NCI-H128 (cell line): ENCODE results near the gene CELA3A.
"Not testable (repeated sequence)": the region's sequence is repeated elsewhere in the genome, so short reads cannot be mapped to it uniquely, and the experiment has no call there.

Experiments
- DNase-seq: peaks from one replicate; lab custom pipeline; 2025; ENCODE audit not compliant: unreplicated experiment; lab: John Stamatoyannopoulos, UW

The CELA3A gene

DNA sequence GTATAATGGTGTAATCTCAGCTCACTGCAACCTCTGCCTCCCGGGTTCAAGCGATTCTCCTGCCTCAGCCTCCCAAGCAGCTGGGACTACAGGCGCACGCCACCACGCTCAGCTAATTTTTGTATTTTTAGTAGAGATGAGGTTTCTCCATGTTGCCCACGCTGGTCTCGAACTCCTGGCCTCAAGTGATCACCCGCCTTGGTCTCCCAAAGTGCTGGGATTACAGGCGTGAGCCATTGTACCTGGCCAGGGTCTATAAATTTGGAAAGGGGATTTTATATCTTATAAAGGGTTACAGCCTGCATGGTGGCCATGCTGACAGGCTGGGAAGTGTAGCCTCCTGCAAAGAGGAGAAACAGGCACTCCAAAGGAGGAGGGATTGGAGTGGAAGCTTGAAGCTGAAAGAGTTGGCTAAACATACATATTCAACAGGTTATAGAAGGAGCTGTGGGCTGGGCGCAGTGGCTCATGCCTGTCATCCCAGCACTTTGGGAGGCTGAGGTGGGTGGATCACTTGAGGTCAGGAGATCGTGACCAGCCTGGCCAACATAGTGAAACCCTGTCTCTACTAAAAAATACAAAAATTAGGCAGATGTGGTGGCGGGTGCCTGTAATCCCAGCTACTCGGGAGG, 13.2 kb downstream of the CELA3A start:
- not testable (repeated sequence) for DNase-seq

DNA sequence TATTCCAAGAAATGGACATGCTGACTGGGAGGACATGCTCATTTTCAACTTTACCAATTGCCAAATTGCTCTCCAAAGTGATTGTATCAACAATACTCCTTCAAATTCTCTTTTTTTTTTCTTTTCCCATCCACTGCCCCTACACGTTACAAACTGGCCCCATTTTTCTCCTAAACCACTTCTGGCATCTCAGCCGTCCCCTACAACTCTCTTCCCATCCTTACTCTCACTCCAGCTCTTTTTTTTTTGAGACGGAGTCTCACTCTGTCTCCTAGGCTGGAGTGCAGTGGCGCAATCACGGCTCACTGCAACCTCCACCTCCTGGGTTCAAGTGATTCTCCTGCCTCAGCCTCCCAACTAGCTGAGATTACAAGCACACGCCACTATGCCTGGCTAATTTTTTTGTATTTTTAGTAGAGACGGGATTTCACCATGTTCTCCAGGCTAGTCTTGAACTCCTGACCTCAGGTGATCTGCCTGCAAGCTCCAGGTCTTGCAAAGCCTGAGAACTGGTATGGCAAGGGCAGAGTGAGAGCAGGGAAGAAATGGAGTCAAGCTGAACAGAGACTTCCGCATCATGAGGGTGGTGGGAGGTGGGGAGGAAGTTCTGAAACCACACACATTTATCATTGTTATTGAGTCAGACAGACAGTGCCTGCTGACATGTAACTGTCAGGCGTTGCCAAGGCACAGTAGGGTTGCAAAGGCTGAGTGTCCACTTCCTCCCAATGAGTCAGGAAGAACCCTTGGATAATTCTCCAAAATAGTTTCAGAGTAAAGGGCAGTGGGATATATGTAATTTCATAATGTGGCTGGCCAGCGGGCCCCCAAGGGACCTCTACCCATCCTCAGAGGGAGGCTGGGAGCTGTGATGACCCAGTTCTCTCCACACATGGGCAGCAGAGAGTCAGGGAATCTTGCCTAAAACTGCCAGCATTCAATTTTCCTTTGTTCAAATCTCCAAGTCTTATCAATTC, 17.4 kb downstream of the CELA3A start:
- no peak for DNase-seq

DNA sequence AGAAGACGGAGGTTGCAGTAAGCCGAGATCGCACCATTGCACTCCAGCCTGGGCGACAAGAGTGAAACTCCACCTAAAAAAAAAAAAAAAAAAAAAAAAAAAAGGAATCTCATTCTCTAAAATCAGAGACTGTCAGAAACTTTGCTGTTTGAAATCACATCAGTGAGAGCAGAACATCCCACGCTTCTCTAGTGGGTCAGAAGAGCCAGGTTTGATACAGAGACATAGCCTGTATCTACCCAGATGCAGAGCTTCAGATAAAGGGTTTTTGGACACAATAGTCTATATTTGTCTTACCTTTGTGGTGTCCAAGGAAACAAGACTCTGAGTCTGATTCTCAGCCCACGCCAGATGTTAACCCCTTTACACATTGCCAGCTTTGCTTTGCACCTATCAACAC, 19.6 kb downstream of the CELA3A start:
- DNase-seq = no peak

DNA sequence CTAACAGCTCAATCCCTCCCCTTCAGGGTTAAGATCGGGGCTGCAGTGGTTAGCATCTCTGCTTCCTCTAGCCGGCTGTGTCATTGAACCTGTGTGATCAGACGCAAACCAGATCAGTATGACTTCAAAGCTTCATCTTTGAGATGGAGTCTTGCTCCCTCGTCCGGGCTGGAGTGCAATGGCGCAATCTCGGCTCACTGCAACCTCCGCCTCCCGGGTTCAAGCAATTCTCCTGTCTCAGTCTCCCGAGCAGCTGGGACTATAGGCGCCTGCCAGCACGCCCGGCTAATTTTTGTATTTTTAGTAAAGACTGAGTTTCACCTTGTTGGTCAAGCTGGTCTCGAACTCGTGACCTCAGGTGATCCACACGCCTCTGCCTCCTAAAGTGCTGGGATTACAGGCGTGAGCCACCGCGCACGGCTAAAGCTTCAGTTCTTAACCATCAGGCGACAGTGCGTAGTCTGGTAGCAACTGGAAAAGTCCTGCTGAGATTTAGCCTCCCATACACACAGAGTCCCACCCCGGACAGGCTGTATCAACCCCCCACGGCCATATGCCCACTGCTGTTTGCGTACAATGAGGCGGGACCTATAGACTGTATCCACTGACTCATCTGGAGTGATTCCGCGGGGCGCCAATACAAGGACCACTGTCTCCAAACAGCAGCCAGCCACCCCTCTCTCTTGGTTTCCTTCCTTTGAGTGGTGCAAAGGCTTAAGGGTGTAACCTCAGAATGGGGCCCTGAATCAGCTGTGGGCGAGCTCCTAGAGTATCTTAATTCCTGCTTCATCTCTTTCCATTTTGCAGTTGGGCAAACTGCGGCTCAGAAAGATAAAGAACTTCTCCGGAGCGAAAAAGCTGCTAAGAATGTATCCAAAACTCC, 23.3 kb downstream of the CELA3A start:
- DNase-seq = no peak

DNA sequence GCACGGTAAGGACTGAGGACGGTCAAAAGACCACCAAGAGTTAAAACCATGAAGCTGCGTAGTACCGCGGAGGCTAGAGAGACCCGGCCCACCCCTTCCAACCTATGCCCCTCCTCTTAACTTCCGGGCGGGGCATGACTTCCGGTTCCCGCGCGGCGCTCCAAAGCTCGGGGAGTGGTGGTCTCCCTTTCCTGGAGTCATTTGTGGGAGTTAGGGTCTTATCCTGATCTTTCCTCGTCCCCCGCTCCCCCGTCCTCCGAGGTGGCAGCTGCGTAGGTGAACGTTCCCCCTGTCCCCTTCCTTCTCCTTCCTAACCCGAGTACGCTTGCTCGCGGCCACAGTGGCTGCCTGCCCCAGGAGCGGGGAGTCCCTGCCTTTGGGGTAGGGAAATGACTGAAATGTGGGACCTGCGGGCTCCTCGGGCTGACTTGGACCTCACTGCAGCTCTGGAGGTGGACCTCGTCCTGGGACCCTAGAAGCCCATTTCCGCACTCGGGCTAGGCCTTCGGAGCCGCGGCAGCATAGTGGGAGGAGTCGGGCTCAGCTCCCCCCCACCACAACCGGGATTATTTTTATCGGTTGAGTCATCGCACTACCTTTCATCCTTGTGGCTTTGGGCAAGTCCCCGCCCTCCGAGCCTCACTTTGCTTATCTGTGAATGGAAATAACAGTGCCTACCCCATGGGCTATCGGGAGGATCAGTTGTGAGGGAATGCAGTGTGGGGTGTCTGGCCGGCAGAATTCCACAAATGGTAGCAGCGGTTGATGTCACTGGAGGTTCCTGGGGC, 24.1 kb downstream of the CELA3A start:
- peak; percentile 73 for DNase-seq

DNA sequence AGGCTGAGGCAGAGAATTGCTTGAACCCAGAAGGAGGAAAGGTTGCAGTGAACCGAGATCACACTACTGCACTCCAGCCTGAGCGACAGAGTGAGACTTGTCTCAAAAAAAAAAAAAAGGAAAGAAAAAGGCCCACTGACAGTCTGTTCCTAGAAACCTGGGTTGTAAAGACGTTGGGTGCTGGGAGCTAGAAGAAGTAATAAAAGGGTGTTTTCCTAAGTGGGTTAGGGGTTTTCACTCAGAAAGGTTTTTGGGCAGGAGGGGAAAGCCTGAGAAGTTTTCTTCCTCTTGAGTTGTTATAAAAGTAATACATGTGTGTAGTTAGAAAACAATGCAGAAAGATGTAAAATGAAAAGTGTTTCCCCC, 25.4 kb downstream of the CELA3A start:
- no peak for DNase-seq

- DNase-seq = no peak
These were observed 28.6 kb downstream of the CELA3A start for GRCh38 chr1:22030057-22030456.

GRCh38 chr1:22030473-22030872, 29.0 kb downstream of the CELA3A start:
- no peak for DNase-seq

DNA sequence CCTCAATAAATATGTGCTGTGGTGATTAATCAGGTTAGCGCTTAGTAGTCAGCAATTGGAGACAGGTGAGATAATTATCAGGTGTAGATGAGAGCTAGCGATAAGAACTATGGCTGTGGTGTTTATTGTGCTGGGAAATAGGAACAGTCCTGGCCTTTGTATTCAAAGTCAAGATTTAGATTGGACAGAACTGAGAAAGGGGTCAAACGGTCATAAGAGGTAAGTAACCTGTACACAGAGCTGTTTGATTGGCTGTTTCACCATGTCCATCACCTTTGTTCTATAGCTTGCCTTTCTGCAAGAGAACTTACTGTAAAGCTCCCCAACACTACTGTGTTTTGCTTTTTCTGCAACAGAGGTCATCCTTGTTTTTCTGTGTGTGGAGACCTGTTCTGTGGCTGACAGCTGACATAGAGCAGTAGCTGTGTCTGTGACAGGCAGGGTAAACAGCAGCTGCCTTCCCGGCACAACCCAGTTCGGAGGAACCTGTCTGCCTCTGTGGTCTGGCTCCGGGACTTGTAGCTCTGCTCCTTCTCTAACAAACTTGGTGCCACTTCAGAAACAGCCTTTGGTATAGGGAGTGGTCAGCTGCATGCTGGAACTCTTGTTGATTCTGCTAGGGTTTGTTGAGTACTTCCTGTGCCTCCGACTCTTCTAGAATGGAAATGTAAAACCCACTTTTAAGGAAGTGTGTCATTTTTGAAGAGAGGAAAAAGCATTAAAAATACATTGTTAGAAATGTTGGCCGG, 29.9 kb downstream of the CELA3A start:
- no peak for DNase-seq

GRCh38 chr1:22034834-22035233, 33.4 kb downstream of the CELA3A start:
- DNase-seq = not testable (repeated sequence)

DNA sequence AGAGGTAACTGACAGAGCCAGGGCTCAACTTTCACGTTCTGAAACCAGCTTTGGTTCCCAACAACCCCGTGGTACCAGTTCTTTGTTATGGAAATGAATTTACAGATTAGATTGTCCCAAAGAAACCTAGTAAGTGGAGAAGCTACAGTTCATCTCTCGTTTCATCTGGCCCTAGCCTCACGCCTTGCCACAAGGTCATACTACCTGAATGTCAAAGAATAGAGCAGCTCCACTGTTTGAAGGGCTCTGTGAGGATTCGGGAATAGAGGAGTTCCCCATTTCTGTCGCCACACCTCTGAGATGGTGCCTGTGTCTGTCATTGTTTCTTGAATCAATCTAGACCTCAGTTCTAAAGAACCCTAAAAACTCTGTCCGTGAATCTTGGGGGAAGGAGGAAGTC, 36.1 kb downstream of the CELA3A start:
- DNase-seq = no peak

GRCh38 chr1:22038036-22038435, 36.6 kb downstream of the CELA3A start:
- DNase-seq = no peak

DNA sequence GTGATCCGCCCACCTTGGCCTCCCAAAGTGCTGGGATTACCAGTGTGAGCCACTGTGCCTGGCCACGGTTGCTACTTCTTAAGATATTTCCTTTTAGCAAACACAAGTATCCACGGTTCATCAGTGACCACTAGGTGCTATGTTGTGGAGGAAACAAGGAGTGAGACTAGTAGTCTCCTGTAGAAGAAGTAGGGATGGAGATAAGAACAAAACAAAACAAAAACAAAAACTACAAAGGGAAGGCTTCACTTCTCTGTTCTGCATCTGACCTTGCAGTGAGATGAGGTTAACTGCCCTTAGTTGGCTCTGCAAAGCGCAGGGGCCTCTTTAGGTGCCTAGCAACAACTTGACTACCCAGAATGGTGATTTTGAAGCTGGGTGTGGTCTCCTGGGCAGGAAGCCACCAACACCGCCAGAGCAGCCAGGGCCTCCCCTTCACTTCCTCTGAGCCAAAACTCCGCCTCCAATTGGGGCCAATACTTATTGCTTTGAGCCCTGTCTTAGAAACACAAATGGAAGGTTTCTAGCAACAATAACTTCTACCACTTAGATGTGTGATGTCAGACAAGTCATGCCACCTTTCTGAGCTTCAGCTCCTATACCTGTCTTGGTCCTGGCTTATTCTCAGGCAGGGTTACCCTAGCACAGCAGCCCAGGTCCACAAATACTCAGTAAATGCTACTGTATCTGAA, 38.3 kb downstream of the CELA3A start:
- DNase-seq = no peak

DNA sequence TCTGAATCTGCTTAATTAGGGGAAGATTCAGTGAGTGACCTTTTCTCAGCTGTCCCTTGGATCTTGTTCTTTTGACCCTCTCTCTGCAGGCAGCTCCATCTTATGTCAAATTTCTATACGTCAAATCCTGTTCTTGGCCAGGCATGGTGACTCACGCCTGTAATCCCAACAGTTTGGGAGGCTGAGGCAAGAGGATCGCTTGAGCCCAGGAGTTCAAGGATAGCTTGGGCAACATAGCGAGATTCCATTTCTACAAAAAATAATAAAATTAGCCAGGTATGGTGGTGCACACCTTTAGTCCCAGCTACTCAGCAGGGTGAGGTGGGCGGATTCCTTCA, 38.8 kb downstream of the CELA3A start:
- DNase-seq = no peak

DNA sequence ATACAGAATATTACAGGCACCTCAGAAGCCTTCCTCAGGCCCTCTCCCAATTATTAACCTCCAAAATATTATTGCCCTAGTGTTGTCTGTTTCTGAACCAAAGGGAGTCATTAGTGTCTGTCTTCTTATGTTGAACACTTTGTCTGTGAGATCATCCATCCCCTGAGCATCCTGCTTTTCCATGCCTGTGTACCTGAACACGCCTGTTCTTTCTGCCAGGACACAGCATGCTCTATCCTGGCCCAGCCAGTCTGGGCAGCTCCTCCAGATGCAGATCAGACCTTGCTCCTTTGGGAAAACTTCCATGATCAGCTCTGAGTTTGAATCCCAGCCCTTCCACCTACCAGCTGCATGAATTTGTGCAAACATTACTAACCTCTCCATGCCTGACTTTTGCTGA, 40.0 kb downstream of the CELA3A start:
- no peak for DNase-seq

GRCh38 chr1:22043198-22043769, 41.8 kb downstream of the CELA3A start:
- no peak for DNase-seq

- peak; percentile 22 for DNase-seq
These were observed 43.4 kb downstream of the CELA3A start for GRCh38 chr1:22044690-22045420.

DNA sequence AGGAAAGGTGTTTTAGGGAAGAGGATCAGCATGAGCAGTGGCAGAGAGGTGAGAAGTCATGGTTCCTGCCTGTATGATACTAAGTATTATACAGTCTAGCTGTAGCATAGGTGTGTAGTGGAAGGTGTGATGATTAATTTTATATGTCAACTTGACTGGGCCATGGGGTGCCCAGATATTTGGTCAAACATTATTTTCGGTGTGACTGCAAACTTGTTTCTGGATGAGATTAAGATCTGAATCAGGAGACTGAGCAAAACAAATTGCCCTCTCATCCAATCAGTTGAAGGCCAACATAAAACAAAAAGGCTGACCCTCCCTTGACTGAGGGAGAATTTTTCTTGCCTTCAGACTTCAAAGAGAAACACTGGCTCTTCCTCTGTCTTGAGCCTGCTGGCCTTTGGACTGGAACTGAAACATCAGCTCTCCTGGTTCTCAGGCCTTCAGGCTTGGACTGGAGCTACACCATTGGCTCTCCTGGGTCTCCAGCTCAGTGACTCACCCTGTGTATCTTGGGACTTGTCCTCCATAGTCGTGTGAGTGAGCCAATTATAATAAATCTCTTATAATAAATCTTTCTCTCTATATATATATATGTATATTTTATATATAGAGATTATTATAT, 44.3 kb downstream of the CELA3A start:
- DNase-seq = no peak
